GM12878 (cell line): ENCODE data around the gene FBLIM1.
"Not testable (repeated sequence)": the region's sequence is repeated elsewhere in the genome, so short reads cannot be mapped to it uniquely, and the experiment has no call there.

Source experiments
- CEBPB ChIP-seq, 2 experiments: fragments of 150-350 bp in 1 of 2; IDR thresholded peaks; 2 replicates each; pipeline ENCODE4 v1.6.1; 2012 to 2014; ENCODE audit warnings: low read depth in 2 of 2, low read length in 2 of 2, borderline replicate concordance in 1 of 2, inconsistent platforms in 1 of 2
- HDAC2 ChIP-seq: fragments of 200-600 bp; sonication (generic); IDR thresholded peaks from 2 replicates; pipeline ENCODE4 v1.6.1; 2017
- JUND ChIP-seq: IDR thresholded peaks from 2 replicates; pipeline ENCODE4 v1.6.1; 2012; ENCODE audit warnings: low read depth, mild to moderate bottlenecking, low read length, improper control_type of control experiment, moderate library complexity
- MEF2B ChIP-seq: fragments of 450-650 bp; IDR thresholded peaks from 2 replicates; pipeline ENCODE4 v1.6.1; 2018; ENCODE audit warnings: mild to moderate bottlenecking, moderate library complexity; ENCODE audit not compliant: partially characterized antibody, poor library complexity, severe bottlenecking
- NBN ChIP-seq: fragments of 450-650 bp; IDR thresholded peaks from 2 replicates; pipeline ENCODE4 v1.6.1; 2016
- SPI1 ChIP-seq: IDR thresholded peaks from 2 replicates; pipeline ENCODE4 v1.6.1; 2011; ENCODE audit warnings: low read depth, mild to moderate bottlenecking, low read length, moderate library complexity, borderline replicate concordance; ENCODE audit not compliant: insufficient read depth
- TAF1 ChIP-seq: IDR thresholded peaks from 2 replicates; pipeline ENCODE4 v1.6.1; 2011; ENCODE audit warnings: mild to moderate bottlenecking, low read depth, low read length, borderline replicate concordance
- TF ChIP-seq, protein P1 (sequence below): IDR thresholded peaks from 2 replicates; pipeline ENCODE4 v1.6.1; 2012; ENCODE audit warnings: low read depth, low read length, improper control_type of control experiment
- TF ChIP-seq, protein P2 (sequence below): fragments of 450-650 bp; conservative IDR thresholded peaks from 2 replicates; pipeline ENCODE4 v1.6.1; 2017; ENCODE audit warnings: mild to moderate bottlenecking, moderate library complexity

DNA sequence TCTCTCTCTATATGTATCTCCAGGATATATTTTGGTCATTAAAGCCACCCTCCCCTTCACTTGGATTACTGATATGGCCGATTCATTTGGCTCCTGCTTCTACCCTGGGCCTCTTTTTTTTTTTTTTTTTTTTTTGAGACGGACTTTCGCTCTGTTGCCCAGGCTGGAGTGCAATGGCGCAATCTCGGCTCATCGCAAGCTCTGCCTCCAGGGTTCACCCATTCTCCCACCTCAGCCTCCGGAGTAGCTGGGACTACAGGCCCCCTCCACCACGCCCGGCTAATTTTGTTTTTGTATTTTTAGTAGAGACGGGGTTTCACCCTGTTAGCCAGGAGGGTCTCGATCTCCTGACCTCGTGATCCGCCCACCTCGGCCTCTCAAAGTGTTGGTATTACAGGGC, 70.3 kb downstream of the FBLIM1 start:
- TF ChIP-seq MEF2B; TAF1; JUND; NBN; CEBPB (IDR thresholded peaks at IDR 0.05; ENCODE audit: borderline replicate concordance in 1 of 2, low read depth in 2 of 2, low read length in 2 of 2); HDAC2; SPI1: not testable (repeated sequence)
- TF ChIP-seq, protein P1, sequence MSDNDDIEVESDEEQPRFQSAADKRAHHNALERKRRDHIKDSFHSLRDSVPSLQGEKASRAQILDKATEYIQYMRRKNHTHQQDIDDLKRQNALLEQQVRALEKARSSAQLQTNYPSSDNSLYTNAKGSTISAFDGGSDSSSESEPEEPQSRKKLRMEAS: not testable (repeated sequence)
- TF ChIP-seq, protein P2, sequence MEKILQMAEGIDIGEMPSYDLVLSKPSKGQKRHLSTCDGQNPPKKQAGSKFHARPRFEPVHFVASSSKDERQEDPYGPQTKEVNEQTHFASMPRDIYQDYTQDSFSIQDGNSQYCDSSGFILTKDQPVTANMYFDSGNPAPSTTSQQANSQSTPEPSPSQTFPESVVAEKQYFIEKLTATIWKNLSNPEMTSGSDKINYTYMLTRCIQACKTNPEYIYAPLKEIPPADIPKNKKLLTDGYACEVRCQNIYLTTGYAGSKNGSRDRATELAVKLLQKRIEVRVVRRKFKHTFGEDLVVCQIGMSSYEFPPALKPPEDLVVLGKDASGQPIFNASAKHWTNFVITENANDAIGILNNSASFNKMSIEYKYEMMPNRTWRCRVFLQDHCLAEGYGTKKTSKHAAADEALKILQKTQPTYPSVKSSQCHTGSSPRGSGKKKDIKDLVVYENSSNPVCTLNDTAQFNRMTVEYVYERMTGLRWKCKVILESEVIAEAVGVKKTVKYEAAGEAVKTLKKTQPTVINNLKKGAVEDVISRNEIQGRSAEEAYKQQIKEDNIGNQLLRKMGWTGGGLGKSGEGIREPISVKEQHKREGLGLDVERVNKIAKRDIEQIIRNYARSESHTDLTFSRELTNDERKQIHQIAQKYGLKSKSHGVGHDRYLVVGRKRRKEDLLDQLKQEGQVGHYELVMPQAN: not testable (repeated sequence)
